ENCODE data around the gene CIDEB. TPM values are rescaled to one million over a fixed set of nuclear protein-coding genes. Genes with fewer than 3 reads are reported as not detected.

Gene CIDEB
- total RNA-seq, 2 donors from 2014 or later: 19.1 to 34.0 TPM

DNA sequence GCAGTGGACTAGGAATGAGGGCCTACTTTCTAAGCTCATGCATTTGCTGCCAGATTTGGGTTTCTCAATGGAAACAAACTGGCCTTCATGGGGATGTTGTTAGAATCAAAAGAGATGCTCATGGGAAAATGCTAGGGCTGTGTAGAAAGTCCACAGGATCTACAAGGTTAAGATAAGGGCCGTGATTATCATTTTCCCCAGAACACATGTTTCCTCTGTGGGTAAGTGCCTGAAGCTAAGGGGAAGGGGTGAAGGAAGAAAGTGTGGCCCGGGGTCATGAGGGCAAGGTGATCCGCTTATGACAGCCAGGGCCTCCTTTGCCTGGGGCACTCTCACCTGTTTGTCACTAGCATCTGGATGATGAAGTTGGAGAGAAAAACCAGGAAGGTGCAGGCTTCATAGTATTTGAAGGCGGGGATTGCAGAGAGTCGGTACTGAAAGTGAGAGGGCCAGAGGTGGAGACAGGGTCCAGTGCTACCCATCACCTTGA is 17.3 kb upstream of the CIDEB start:
- Histone ChIP-seq H3K36me3 (replicated peaks in 1 of 2; ENCODE audit: insufficient read depth in 1 of 2, low read depth in 2 of 2) (no peaks in the 10 kb centered on the region), H3K4me3 (no peak overlapping the region), H3K27me3 (no peaks in the 10 kb centered on the region), H3K9me3 (no peaks in the 10 kb centered on the region), H3K4me1 (no peaks in the 10 kb centered on the region), H3K27ac (no peak overlapping the region)
- WGBS, 2 donors: 59 to 74% methylated on average over 5 of the region's 5 CpGs
- intact Hi-C loops (cut with DNase I): no loop called here
- DNase-seq (no peak), ATAC-seq (no peak)
- TF ChIP-seq CTCF (IDR thresholded peaks at IDR 0.05) (no peak), POLR2A (IDR thresholded peaks at IDR 0.05) (no peak)

GRCh38 chr14:24324024-24324423 is 16.2 kb upstream of the CIDEB start:
- Histone ChIP-seq H3K27me3 (no peaks in the 10 kb centered on the region), H3K27ac (no peak overlapping the region), H3K36me3 (replicated peaks in 1 of 2; ENCODE audit: insufficient read depth in 1 of 2, low read depth in 2 of 2) (no peaks in the 10 kb centered on the region), H3K9me3 (no peaks in the 10 kb centered on the region), H3K4me3 (no peak overlapping the region), H3K4me1 (no peaks in the 10 kb centered on the region)
- DNase-seq (no peak), ATAC-seq (no peak)
- intact Hi-C loops (cut with DNase I): no loop called here
- no peak for TF ChIP-seq POLR2A (IDR thresholded peaks at IDR 0.05)
- no peak for TF ChIP-seq CTCF (IDR thresholded peaks at IDR 0.05)
- WGBS, 2 donors: 67 to 83% methylated on average over 2 to 6 of the region's 6 CpGs

DNA sequence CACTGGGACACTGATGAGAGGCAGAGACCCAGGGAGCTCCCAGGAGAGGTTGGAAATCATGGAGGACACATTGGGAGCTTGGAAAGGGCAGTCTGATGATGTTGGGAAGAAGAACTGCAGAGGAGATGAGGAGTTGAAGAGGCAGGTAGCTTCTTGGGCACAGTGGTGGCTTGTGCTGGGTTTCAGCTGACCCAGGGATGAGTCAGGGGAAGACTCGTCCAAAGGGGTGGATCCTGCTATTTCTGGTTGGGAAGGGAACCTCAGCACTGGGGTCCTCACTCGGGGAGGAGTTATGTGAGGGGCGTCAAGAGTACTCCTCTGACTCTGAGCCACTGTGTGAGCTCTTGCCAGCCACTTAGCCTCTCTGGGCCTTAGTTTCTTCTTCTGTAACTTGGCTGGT is 15.6 kb upstream of the CIDEB start:
- Histone ChIP-seq H3K27ac (no peak overlapping the region), H3K36me3 (replicated peaks in 1 of 2; ENCODE audit: insufficient read depth in 1 of 2, low read depth in 2 of 2) (no peaks in the 10 kb centered on the region), H3K9me3 (no peaks in the 10 kb centered on the region), H3K4me1 (no peaks in the 10 kb centered on the region), H3K4me3 (no peak overlapping the region), H3K27me3 (no peaks in the 10 kb centered on the region)
- 23 to 53% methylated on average over 1 to 3 of the region's 3 CpGs for WGBS, 2 donors
- ATAC-seq (no peak), DNase-seq (no peak)
- intact Hi-C loops (cut with DNase I): no loop called here
- TF ChIP-seq POLR2A (IDR thresholded peaks at IDR 0.05): no peak
- no peak for TF ChIP-seq CTCF (IDR thresholded peaks at IDR 0.05)

DNA sequence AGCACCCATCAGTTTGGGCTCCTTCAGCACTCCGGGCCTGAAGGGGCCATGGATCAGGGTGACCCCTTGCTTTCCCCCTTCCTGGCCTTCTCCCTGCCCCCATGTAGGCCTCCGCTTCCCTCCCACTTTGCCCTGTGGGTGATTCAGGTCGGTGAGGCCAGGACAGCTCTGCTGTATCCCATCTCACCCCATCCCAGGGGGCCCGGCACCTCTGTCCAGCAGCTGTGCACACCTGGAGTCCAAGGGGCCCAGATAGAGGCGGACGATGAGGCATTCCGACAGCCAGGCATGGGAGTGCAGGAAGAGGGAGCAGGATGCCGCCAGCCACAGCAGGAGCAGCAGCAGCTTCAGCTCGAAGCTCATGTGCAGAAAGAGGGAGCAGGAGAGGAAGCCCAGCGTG is 14.9 kb upstream of the CIDEB start:
- intact Hi-C loops (cut with DNase I): no loop called here
- Histone ChIP-seq H3K4me1 (no peaks in the 10 kb centered on the region), H3K36me3 (replicated peaks in 1 of 2; ENCODE audit: insufficient read depth in 1 of 2, low read depth in 2 of 2) (no peaks in the 10 kb centered on the region), H3K9me3 (no peaks in the 10 kb centered on the region), H3K4me3 (no peak overlapping the region), H3K27me3 (no peaks in the 10 kb centered on the region), H3K27ac (no peak overlapping the region)
- 82% methylated on average over 3 to 10 of the region's 10 CpGs for WGBS, 2 donors
- DNase-seq (no peak), ATAC-seq (no peak)
- TF ChIP-seq POLR2A (IDR thresholded peaks at IDR 0.05) (no peak), CTCF (IDR thresholded peaks at IDR 0.05) (no peak)

DNA sequence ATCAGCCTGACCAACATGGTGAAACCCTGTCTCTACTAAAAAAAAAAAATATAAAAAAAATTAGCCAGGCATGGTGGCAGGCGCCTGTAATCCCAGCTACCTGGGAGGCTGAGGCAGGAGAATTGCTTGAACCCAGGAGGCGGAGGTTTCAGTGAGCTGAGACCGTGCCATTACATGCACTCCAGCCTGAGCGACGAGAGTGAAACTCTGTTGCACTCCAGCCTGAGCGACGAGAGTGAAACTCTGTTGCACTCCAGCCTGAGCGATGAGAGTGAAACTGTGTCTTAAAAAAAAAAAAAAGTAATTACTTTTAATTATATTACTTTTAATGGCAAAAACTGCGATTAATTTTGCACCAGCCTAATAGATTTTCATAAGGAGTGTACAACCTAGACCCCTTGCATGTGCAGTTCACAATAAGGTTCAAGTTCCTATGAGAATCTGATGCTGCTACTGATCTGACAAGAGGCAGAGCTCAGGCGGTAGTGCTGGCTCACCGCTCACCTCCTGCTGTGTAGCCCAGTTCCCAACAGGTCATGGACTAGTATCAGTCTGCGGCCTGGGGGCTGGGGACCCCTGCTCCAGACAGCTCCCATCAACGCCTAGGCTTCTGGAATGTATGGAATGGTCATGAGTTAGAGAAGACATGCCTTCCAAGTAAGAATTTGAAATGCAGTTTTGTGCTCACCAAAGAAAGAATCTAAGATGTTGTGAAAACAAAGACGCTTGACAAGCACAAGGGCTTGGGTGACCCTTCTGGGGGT is 13.6 kb upstream of the CIDEB start:
- no peak overlapping the region for H3K27ac ChIP-seq
- no peak for ATAC-seq
- WGBS, 2 donors: 75 to 81% methylated on average over 14 of the region's 14 CpGs

More for the DNA sequence above, 13.6 kb upstream of the CIDEB start:
- TF ChIP-seq CTCF (IDR thresholded peaks at IDR 0.05) (no peak), POLR2A (IDR thresholded peaks at IDR 0.05) (no peak)
- Histone ChIP-seq H3K4me1 (peaks cover 3% of the 10 kb centered on the region), H3K36me3 (replicated peaks in 1 of 2; ENCODE audit: insufficient read depth in 1 of 2, low read depth in 2 of 2) (no peaks in the 10 kb centered on the region), H3K27me3 (no peaks in the 10 kb centered on the region), H3K9me3 (no peaks in the 10 kb centered on the region), H3K4me3 (no peak overlapping the region)
- no peak for DNase-seq
- intact Hi-C loops (cut with DNase I): no loop called here

Measured in body of pancreas (tissue), 4 donors.